DOHH2 (cell line): ENCODE results near the gene TSR1.

Experiments used
- EZH2phosphoT487 ChIP-seq: fragments of 200-600 bp; sonication (generic); IDR thresholded peaks from 2 replicates; pipeline ENCODE4 v1.6.1; 2017; ENCODE audit warnings: borderline replicate concordance, mild to moderate bottlenecking, antibody characterized with exemption, low read length, moderate library complexity, mixed read lengths
- TF ChIP-seq, protein P1 (sequence below): fragments of 200-600 bp; sonication (generic); IDR thresholded peaks from one replicate; pipeline ENCODE4 v1.5.1; 2014; ENCODE audit warnings: antibody characterized with exemption, mild to moderate bottlenecking, low read depth, low read length; ENCODE audit not compliant: poor library complexity, severe bottlenecking

- TF ChIP-seq, protein P1, sequence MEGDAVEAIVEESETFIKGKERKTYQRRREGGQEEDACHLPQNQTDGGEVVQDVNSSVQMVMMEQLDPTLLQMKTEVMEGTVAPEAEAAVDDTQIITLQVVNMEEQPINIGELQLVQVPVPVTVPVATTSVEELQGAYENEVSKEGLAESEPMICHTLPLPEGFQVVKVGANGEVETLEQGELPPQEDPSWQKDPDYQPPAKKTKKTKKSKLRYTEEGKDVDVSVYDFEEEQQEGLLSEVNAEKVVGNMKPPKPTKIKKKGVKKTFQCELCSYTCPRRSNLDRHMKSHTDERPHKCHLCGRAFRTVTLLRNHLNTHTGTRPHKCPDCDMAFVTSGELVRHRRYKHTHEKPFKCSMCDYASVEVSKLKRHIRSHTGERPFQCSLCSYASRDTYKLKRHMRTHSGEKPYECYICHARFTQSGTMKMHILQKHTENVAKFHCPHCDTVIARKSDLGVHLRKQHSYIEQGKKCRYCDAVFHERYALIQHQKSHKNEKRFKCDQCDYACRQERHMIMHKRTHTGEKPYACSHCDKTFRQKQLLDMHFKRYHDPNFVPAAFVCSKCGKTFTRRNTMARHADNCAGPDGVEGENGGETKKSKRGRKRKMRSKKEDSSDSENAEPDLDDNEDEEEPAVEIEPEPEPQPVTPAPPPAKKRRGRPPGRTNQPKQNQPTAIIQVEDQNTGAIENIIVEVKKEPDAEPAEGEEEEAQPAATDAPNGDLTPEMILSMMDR, result no peak
- no peak for TF ChIP-seq EZH2phosphoT487
Observed at GRCh38 chr17:2336852-2337543, 741 bp upstream of the TSR1 start, which contains the start of gene SGSM2.
